ENCODE data around the gene CALN1. TPM values are rescaled to one million over a fixed set of nuclear protein-coding genes. Genes with fewer than 3 reads are reported as not detected.

CALN1 gene
- total RNA-seq, 1 experiment from 2014 or later: not detected

DNA sequence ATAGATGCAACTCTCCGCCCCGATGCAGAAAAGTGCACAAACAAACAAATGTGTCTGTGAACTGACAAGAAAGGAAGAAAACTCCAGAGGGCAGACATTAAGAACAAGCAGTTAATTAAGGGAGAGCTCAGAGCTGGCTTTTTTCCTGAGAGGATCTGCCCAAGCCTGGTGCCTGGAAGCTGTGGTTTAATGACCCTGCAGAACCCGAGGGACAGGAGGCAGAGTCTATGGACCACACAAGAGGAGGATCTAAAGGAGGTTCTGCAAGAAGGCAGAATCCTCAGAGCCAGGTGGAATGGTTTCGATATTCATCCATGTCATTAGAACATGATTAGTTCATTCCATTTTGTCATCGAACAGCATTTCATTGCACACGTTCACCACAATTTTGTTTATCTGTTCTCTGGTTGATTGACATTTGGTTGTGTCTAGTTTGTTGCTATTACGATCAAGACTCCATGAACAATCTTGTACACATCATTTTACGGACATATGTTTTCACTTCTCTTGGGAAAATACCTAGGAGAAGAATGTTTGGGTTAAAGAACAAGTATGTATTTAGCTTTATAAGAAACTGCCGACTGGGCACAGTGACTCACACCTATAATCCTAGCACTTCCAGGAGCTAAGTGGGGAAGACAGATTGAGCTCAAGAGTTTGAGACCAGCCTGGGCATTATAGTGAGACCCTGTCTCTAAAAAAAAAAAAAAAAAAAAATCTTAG, 560.2 kb downstream of the CALN1 start:
- H3K36me3 Mint-ChIP-seq (ENCODE audit: insufficient read depth, unreplicated experiment): no peaks in the 10 kb centered on the region
- no peak overlapping the region for H3K4me3 Mint-ChIP-seq (ENCODE audit: unreplicated experiment)
- intact Hi-C loops (cut with micrococcal nuclease; ENCODE audit: unreplicated experiment): no loop called here
- H3K36me3 ChIP-seq (ENCODE audit: control insufficient read depth, insufficient read depth, low read length): no peaks in the 10 kb centered on the region
- BruUV-seq (replicated peaks): no TSS peak
- H3K27me3 Mint-ChIP-seq (ENCODE audit: insufficient read depth, unreplicated experiment): no peaks in the 10 kb centered on the region
- POLR2A ChIA-PET: no interaction called here
- no peak overlapping the region for H3K27ac Mint-ChIP-seq (ENCODE audit: unreplicated experiment)
- no peaks in the 10 kb centered on the region for H3K9me3 ChIP-seq
- no peaks in the 10 kb centered on the region for H3K4me1 ChIP-seq
- DNase-seq: no peak
- H3K9me3 Mint-ChIP-seq (ENCODE audit: unreplicated experiment): peaks cover 10% of the 10 kb centered on the region
- no peaks in the 10 kb centered on the region for H3K4me1 Mint-ChIP-seq (ENCODE audit: low read depth, unreplicated experiment)
- no peak overlapping the region for H3K4me3 ChIP-seq (ENCODE audit: low read depth, low read length)
- CTCF ChIA-PET: no interaction called here
- TF ChIP-seq, protein P1, sequence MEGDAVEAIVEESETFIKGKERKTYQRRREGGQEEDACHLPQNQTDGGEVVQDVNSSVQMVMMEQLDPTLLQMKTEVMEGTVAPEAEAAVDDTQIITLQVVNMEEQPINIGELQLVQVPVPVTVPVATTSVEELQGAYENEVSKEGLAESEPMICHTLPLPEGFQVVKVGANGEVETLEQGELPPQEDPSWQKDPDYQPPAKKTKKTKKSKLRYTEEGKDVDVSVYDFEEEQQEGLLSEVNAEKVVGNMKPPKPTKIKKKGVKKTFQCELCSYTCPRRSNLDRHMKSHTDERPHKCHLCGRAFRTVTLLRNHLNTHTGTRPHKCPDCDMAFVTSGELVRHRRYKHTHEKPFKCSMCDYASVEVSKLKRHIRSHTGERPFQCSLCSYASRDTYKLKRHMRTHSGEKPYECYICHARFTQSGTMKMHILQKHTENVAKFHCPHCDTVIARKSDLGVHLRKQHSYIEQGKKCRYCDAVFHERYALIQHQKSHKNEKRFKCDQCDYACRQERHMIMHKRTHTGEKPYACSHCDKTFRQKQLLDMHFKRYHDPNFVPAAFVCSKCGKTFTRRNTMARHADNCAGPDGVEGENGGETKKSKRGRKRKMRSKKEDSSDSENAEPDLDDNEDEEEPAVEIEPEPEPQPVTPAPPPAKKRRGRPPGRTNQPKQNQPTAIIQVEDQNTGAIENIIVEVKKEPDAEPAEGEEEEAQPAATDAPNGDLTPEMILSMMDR (IDR thresholded peaks at IDR 0.05; ENCODE audit: insufficient read depth in 1 of 2, low read depth in 1 of 2, low read length in 1 of 2, severe bottlenecking in 1 of 2, unreplicated experiment in 1 of 2): no peak
- no peaks in the 10 kb centered on the region for H3K27me3 ChIP-seq (replicated peaks; ENCODE audit: control insufficient read depth, insufficient read depth, low read length)

DNA sequence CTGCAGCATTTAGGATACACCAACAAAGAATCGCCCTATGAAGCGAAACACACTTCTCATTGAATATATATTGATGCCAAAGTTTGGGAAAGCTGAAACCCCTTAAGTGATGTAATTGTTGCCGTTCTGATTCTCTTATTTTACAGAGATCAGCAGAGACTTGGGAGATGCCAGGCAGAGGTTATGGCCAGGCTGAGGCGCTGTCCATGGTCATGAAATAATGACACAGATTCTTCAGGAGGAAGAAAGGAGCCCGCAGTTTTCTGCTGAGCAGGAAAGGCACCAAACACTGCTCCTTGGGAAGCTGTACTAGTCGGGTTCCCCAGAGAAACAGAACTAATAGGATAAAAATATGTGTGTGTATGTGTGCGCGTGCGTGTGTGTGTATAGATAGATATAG, 566.0 kb downstream of the CALN1 start:
- H3K9me3 ChIP-seq: no peaks in the 10 kb centered on the region
- no peaks in the 10 kb centered on the region for H3K4me1 ChIP-seq
- no peak for DNase-seq
- TF ChIP-seq, protein P1 (IDR thresholded peaks at IDR 0.05; ENCODE audit: insufficient read depth in 1 of 2, low read depth in 1 of 2, low read length in 1 of 2, severe bottlenecking in 1 of 2, unreplicated experiment in 1 of 2): no peak
- peaks cover 10% of the 10 kb centered on the region for H3K9me3 Mint-ChIP-seq (ENCODE audit: unreplicated experiment)
- H3K36me3 ChIP-seq (ENCODE audit: control insufficient read depth, insufficient read depth, low read length): no peaks in the 10 kb centered on the region
- POLR2A ChIA-PET: no interaction called here
- H3K4me1 Mint-ChIP-seq (ENCODE audit: low read depth, unreplicated experiment): no peaks in the 10 kb centered on the region
- BruUV-seq (replicated peaks): no TSS peak
- H3K27ac Mint-ChIP-seq (ENCODE audit: unreplicated experiment): no peak overlapping the region
- H3K27me3 ChIP-seq (replicated peaks; ENCODE audit: control insufficient read depth, insufficient read depth, low read length): no peaks in the 10 kb centered on the region
- H3K36me3 Mint-ChIP-seq (ENCODE audit: insufficient read depth, unreplicated experiment): no peaks in the 10 kb centered on the region
- CTCF ChIA-PET: no interaction called here
- no peak overlapping the region for H3K4me3 Mint-ChIP-seq (ENCODE audit: unreplicated experiment)
- intact Hi-C loops (cut with micrococcal nuclease; ENCODE audit: unreplicated experiment): no loop called here
- H3K27me3 Mint-ChIP-seq (ENCODE audit: insufficient read depth, unreplicated experiment): no peaks in the 10 kb centered on the region
- H3K4me3 ChIP-seq (ENCODE audit: low read depth, low read length): no peak overlapping the region

DNA sequence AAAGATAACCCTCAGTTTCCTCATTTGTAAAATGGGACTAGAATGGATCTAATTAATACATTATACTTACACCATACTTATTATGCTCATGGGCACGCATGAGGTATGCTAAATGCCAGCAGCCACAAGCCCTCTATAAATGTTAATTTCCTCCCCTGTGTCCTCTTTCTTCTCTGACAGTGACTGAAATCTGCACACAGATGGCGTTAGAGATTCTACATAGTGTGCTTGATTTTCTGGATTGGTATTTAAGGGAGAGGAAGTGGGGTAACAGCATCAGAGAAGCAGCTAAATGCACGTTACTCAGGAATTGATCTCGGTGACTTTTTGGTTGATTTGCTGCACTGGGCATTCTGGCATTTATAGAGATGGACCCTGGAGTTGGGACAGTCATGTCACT, 568.5 kb downstream of the CALN1 start:
- POLR2A ChIA-PET: no interaction called here
- BruUV-seq (replicated peaks): no TSS peak
- Histone ChIP-seq H3K4me1 (no peaks in the 10 kb centered on the region), H3K27me3 (replicated peaks; ENCODE audit: control insufficient read depth, insufficient read depth, low read length) (no peaks in the 10 kb centered on the region), H3K9me3 (no peaks in the 10 kb centered on the region), H3K4me3 (ENCODE audit: low read depth, low read length) (no peak overlapping the region), H3K36me3 (ENCODE audit: control insufficient read depth, insufficient read depth, low read length) (no peaks in the 10 kb centered on the region)
- Mint-ChIP-seq H3K9me3 (ENCODE audit: unreplicated experiment) (peaks cover 10% of the 10 kb centered on the region), H3K27ac (ENCODE audit: unreplicated experiment) (no peak overlapping the region), H3K36me3 (ENCODE audit: insufficient read depth, unreplicated experiment) (no peaks in the 10 kb centered on the region), H3K4me1 (ENCODE audit: low read depth, unreplicated experiment) (no peaks in the 10 kb centered on the region), H3K27me3 (ENCODE audit: insufficient read depth, unreplicated experiment) (no peaks in the 10 kb centered on the region), H3K4me3 (ENCODE audit: unreplicated experiment) (no peak overlapping the region)
- intact Hi-C loops (cut with micrococcal nuclease; ENCODE audit: unreplicated experiment): no loop called here
- TF ChIP-seq, protein P1 (IDR thresholded peaks at IDR 0.05; ENCODE audit: insufficient read depth in 1 of 2, low read depth in 1 of 2, low read length in 1 of 2, severe bottlenecking in 1 of 2, unreplicated experiment in 1 of 2): no peak
- no peak for DNase-seq
- CTCF ChIA-PET: interaction anchor here (0.6 kb wide), 1 partner anchor 14 kb away, joined by 4 read pairs; no protein-coding TSS in a partner anchor

Measured in Caco-2 (cell line).